HepG2 (cell line): ENCODE results near the gene ZNF804A.

Source experiments
- EHMT2 ChIP-seq: fragments of 200-600 bp; sonication (generic); IDR thresholded peaks from 2 replicates; pipeline ENCODE4 v1.7.0; 2017; ENCODE audit warnings: antibody characterized with exemption, low read depth, low read length, borderline replicate concordance
- PHF8 ChIP-seq: sonication (generic); formaldehyde crosslinking; IDR thresholded peaks from 2 replicates; pipeline ENCODE4 v1.5.0; 2020; ENCODE audit warnings: missing genetic modification reagents
- TRIM22 ChIP-seq: fragments of 450-650 bp; IDR thresholded peaks from 2 replicates; pipeline ENCODE4 v1.6.1; 2017

DNA sequence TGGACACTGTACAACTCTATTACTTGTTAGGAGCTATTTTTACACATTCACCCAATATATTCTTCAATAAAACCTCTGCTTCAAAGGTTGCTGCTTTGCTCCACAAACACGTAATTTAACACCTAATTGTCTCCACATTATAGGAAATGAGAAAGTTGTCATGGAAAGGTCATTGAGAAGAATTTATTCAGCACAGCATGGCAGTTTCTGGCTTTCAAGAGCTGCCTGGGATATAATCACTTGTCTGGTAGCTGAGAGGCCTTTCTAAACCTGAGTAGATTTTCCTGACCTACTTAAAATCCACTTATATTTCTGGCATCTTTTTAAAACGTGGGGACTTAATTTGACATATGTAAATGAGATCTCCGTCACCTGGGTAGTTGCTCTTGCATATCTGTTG is 216.1 kb downstream of the ZNF804A start:
- TF ChIP-seq TRIM22 (no peak), PHF8 (CRISPR knock-in tag) (no peak), EHMT2 (no peak)
